Measurements from ENCODE around the gene RPS8. TPM values are rescaled to one million over a fixed set of nuclear protein-coding genes. Genes with fewer than 3 reads are reported as not detected.

RPS8 gene
- total RNA-seq, 1 experiment from 2014 or later, result 1,467 TPM

DNA sequence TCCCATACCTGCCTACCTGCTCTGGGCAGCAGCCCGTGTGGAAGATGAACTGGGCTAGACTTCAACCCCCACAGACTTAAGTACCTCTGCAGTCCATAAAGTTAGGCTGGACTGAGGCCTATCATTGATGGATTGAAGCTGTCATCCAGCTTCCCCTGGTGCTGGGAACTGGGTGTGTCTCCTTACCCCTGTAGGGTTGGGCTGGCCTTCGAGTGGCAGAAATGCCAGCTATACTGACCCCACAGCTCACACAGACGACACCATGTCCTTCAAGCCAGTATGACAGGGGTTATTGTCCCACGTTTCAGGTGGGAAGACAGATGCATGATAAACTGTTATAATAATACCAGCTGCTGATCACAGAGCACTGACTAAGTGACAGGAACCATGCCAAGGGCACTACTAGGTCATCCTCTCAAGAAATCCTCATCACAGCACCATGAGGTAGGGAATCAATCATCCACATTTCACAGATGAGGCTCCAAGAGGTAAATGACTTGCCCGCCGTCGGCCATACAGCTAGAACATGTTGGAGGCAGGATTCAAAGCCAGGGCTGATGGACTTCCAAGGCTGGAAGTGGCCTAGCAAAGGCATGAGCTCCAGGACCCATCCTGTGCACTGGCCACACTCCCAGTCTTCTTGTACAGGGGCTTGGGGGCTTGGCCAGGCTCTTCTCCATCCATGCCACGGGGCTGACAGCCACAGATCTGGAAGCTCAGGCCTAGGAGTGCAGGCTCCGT, 12.9 kb downstream of the RPS8 start, which contains the start of gene BEST4:
Gene BEST4 (minus strand): TSS at position 51 of the 741 bp plus-strand sequence. CDS start 465 bp downstream, outside the sequence.
- DNase-seq, result no peak
- no peak within 1 kb of the TSS for H3K4me3 Mint-ChIP-seq (ENCODE audit: unreplicated experiment)
- no peaks in the 10 kb centered on the region for H3K27me3 ChIP-seq (replicated peaks; ENCODE audit: control insufficient read depth, insufficient read depth, low read length)
- intact Hi-C loops (cut with micrococcal nuclease; ENCODE audit: unreplicated experiment), result no loop called here
- H3K36me3 ChIP-seq (ENCODE audit: control insufficient read depth, insufficient read depth, low read length), result no peaks in the 10 kb centered on the region
- POLR2A ChIA-PET, result no interaction called here
- peaks cover 9% of the 10 kb centered on the region for H3K4me1 Mint-ChIP-seq (ENCODE audit: low read depth, unreplicated experiment)
- no peaks in the 10 kb centered on the region for H3K9me3 Mint-ChIP-seq (ENCODE audit: unreplicated experiment)
- TF ChIP-seq, protein P1, sequence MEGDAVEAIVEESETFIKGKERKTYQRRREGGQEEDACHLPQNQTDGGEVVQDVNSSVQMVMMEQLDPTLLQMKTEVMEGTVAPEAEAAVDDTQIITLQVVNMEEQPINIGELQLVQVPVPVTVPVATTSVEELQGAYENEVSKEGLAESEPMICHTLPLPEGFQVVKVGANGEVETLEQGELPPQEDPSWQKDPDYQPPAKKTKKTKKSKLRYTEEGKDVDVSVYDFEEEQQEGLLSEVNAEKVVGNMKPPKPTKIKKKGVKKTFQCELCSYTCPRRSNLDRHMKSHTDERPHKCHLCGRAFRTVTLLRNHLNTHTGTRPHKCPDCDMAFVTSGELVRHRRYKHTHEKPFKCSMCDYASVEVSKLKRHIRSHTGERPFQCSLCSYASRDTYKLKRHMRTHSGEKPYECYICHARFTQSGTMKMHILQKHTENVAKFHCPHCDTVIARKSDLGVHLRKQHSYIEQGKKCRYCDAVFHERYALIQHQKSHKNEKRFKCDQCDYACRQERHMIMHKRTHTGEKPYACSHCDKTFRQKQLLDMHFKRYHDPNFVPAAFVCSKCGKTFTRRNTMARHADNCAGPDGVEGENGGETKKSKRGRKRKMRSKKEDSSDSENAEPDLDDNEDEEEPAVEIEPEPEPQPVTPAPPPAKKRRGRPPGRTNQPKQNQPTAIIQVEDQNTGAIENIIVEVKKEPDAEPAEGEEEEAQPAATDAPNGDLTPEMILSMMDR (IDR thresholded peaks at IDR 0.05; ENCODE audit: insufficient read depth in 1 of 2, low read depth in 1 of 2, low read length in 1 of 2, severe bottlenecking in 1 of 2, unreplicated experiment in 1 of 2), result no peak
- 0 out of 2 replicates have a peak, but pooled peaks cover 1% of the 10 kb centered on the region for H3K4me1 ChIP-seq
- no peaks in the 10 kb centered on the region for H3K27me3 Mint-ChIP-seq (ENCODE audit: insufficient read depth, unreplicated experiment)
- H3K27ac Mint-ChIP-seq (ENCODE audit: unreplicated experiment), result no peak within 1 kb of the TSS
- H3K4me3 ChIP-seq (ENCODE audit: low read depth, low read length), result no peak within 1 kb of the TSS
- no peaks in the 10 kb centered on the region for H3K9me3 ChIP-seq
- H3K36me3 Mint-ChIP-seq (ENCODE audit: insufficient read depth, unreplicated experiment), result no peaks in the 10 kb centered on the region
- CTCF ChIA-PET, result interaction anchor here (0.6 to 1.8 kb wide), 2 partner anchors 35 to 42 kb away, joined by 3 to 4 read pairs; no protein-coding TSS in a partner anchor
- BruUV-seq (replicated peaks), result no TSS peak

DNA sequence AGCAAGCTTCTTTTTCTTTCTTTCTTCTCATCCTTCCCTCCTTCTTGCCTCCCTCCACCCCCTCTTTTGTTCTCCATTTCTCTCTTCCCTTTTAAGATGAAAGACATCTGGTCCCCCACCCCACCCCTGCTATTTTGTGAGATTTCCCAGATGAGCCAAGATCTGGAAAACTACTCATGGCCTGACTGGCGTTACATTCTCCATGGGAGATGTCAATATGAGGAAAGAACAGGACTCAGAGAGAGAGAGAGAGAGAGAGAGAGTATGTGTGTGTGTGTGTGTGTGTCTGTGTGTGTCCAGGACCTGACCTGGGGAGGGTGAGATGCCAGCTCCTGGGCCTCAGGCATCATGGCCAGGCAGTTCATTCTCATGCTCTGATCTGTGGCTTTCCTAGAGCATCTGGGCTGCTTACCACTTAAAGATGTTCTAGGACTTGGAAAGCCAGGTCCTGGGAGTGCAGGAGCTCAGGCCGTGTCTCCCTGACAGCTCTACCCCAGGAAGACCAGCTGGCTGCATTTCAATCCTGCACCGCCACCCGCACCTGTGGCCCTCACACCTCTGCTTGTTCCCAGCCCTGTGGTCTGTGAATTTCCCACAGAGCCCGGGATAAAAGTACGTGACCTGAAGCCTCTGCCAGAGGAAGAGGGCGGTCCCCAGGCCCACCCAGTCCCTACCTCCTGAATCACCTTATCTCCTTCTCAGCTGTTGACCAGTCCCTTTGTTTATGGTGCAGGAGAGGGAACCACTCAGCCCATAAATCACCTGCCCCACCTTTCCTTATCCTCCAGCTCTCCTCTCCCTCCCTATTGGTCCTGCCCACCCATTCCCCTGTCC, 15.8 kb downstream of the RPS8 start:
- POLR2A ChIA-PET, result interaction anchor here (0.5 kb wide), 1 partner anchor 9 kb away, joined by 3 read pairs; the partner anchor contains the start of gene PLK3
- Mint-ChIP-seq H3K27me3 (ENCODE audit: insufficient read depth, unreplicated experiment) (no peaks in the 10 kb centered on the region), H3K9me3 (ENCODE audit: unreplicated experiment) (no peaks in the 10 kb centered on the region), H3K36me3 (ENCODE audit: insufficient read depth, unreplicated experiment) (no peaks in the 10 kb centered on the region), H3K4me1 (ENCODE audit: low read depth, unreplicated experiment) (peaks cover 14% of the 10 kb centered on the region), H3K27ac (ENCODE audit: unreplicated experiment) (no peak overlapping the region), H3K4me3 (ENCODE audit: unreplicated experiment) (no peak overlapping the region)
- intact Hi-C loops (cut with micrococcal nuclease; ENCODE audit: unreplicated experiment), result loop anchor here (5.0 kb wide), 2 partner anchors 59 to 221 kb away; partner anchors contain the start of genes HECTD3, RNU5D-1 and UROD
- no peaks in the 10 kb centered on the region for H3K27me3 ChIP-seq (replicated peaks; ENCODE audit: control insufficient read depth, insufficient read depth, low read length)
- 0 out of 2 replicates have a peak, but pooled peaks cover 5% of the 10 kb centered on the region for H3K4me1 ChIP-seq
- TF ChIP-seq, protein P1 (IDR thresholded peaks at IDR 0.05; ENCODE audit: insufficient read depth in 1 of 2, low read depth in 1 of 2, low read length in 1 of 2, severe bottlenecking in 1 of 2, unreplicated experiment in 1 of 2), result no peak
- no peaks in the 10 kb centered on the region for H3K9me3 ChIP-seq
- no peak overlapping the region for H3K4me3 ChIP-seq (ENCODE audit: low read depth, low read length)
- no TSS peak for BruUV-seq (replicated peaks)
- CTCF ChIA-PET, result interaction anchor here (0.5 to 1.1 kb wide), 3 partner anchors 17 to 1548 kb away, joined by 3 to 10 read pairs (median 3); partner anchors contain the start of genes BTBD19 and HECTD3
- no peak for DNase-seq
- no peaks in the 10 kb centered on the region for H3K36me3 ChIP-seq (ENCODE audit: control insufficient read depth, insufficient read depth, low read length)

Measured in Caco-2 (cell line).